ENCODE results near the gene ATF1.
"Not testable (repeated sequence)": the region's sequence is repeated elsewhere in the genome, so short reads cannot be mapped to it uniquely, and the experiment has no call there.

Gene ATF1

GRCh38 chr12:50768391-50768790 is 4.5 kb downstream of the ATF1 start:
- H3K9me3 ChIP-seq (ENCODE audit: low read length): peaks cover 6% of the 10 kb centered on the region
- no peak overlapping the region for H3K4me3 ChIP-seq (ENCODE audit: low read depth, low read length, poor library complexity, severe bottlenecking)
- no peaks in the 10 kb centered on the region for H3K9me2 ChIP-seq (ENCODE audit: low read depth, low read length)
- H3K4me2 ChIP-seq (ENCODE audit: low read length): no peak overlapping the region
- no peak for TF ChIP-seq EZH2 (IDR thresholded peaks at IDR 0.05; ENCODE audit: borderline replicate concordance, low read length)
- TF ChIP-seq, protein P1, sequence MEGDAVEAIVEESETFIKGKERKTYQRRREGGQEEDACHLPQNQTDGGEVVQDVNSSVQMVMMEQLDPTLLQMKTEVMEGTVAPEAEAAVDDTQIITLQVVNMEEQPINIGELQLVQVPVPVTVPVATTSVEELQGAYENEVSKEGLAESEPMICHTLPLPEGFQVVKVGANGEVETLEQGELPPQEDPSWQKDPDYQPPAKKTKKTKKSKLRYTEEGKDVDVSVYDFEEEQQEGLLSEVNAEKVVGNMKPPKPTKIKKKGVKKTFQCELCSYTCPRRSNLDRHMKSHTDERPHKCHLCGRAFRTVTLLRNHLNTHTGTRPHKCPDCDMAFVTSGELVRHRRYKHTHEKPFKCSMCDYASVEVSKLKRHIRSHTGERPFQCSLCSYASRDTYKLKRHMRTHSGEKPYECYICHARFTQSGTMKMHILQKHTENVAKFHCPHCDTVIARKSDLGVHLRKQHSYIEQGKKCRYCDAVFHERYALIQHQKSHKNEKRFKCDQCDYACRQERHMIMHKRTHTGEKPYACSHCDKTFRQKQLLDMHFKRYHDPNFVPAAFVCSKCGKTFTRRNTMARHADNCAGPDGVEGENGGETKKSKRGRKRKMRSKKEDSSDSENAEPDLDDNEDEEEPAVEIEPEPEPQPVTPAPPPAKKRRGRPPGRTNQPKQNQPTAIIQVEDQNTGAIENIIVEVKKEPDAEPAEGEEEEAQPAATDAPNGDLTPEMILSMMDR (IDR thresholded peaks at IDR 0.05; ENCODE audit: low read length): no peak
- no peak overlapping the region for H2AFZ ChIP-seq (ENCODE audit: low read length)
- no peak overlapping the region for H3K27ac ChIP-seq (ENCODE audit: low read depth, low read length, poor library complexity, severe bottlenecking)
- no peaks in the 10 kb centered on the region for H4K20me1 ChIP-seq (ENCODE audit: insufficient read depth, low read length)
- peaks cover 11% of the 10 kb centered on the region for H3K4me1 ChIP-seq (ENCODE audit: insufficient read depth, low read length, severe bottlenecking)
- H3F3A ChIP-seq (ENCODE audit: insufficient read depth, low read length): no peaks in the 10 kb centered on the region
- no peaks in the 10 kb centered on the region for H3K27me3 ChIP-seq (ENCODE audit: insufficient read depth, low read length)
- H3K9ac ChIP-seq (ENCODE audit: low read length): no peak overlapping the region
- peaks cover 34% of the 10 kb centered on the region for H3K36me3 ChIP-seq (ENCODE audit: insufficient read depth, low read length)
- H3K79me2 ChIP-seq (ENCODE audit: insufficient read depth, low read length): peaks cover 36% of the 10 kb centered on the region

- H3K79me2 ChIP-seq (ENCODE audit: insufficient read depth, low read length): peaks cover 36% of the 10 kb centered on the region
- H3K4me3 ChIP-seq (ENCODE audit: low read depth, low read length, poor library complexity, severe bottlenecking); H3K9me3 ChIP-seq (ENCODE audit: low read length): not testable (repeated sequence)
Measured at GRCh38 chr12:50768813-50769212, 4.9 kb downstream of the ATF1 start.

GRCh38 chr12:50771409-50771808 is 7.5 kb downstream of the ATF1 start:
- peaks cover 34% of the 10 kb centered on the region for H3K36me3 ChIP-seq (ENCODE audit: insufficient read depth, low read length)
- no peak overlapping the region for H3K9ac ChIP-seq (ENCODE audit: low read length)
- H3F3A ChIP-seq (ENCODE audit: insufficient read depth, low read length): no peaks in the 10 kb centered on the region
- no peak overlapping the region for H3K4me3 ChIP-seq (ENCODE audit: low read depth, low read length, poor library complexity, severe bottlenecking)
- H3K79me2 ChIP-seq (ENCODE audit: insufficient read depth, low read length): peaks cover 34% of the 10 kb centered on the region
- H3K27me3 ChIP-seq (ENCODE audit: insufficient read depth, low read length): no peaks in the 10 kb centered on the region
- TF ChIP-seq EZH2 (IDR thresholded peaks at IDR 0.05; ENCODE audit: borderline replicate concordance, low read length): no peak
- TF ChIP-seq, protein P1 (IDR thresholded peaks at IDR 0.05; ENCODE audit: low read length): no peak
- no peak overlapping the region for H3K27ac ChIP-seq (ENCODE audit: low read depth, low read length, poor library complexity, severe bottlenecking)
- no peak overlapping the region for H3K4me2 ChIP-seq (ENCODE audit: low read length)
- peaks cover 6% of the 10 kb centered on the region for H3K9me3 ChIP-seq (ENCODE audit: low read length)
- no peak overlapping the region for H2AFZ ChIP-seq (ENCODE audit: low read length)
- no peaks in the 10 kb centered on the region for H4K20me1 ChIP-seq (ENCODE audit: insufficient read depth, low read length)
- H3K4me1 ChIP-seq (ENCODE audit: insufficient read depth, low read length, severe bottlenecking): no peaks in the 10 kb centered on the region
- no peaks in the 10 kb centered on the region for H3K9me2 ChIP-seq (ENCODE audit: low read depth, low read length)

More at GRCh38 chr12:50768813-50769212, 4.9 kb downstream of the ATF1 start:
- H3K4me1 ChIP-seq (ENCODE audit: insufficient read depth, low read length, severe bottlenecking); H2AFZ ChIP-seq (ENCODE audit: low read length); H3F3A ChIP-seq (ENCODE audit: insufficient read depth, low read length); H3K9ac ChIP-seq (ENCODE audit: low read length); H3K9me2 ChIP-seq (ENCODE audit: low read depth, low read length); H3K27ac ChIP-seq (ENCODE audit: low read depth, low read length, poor library complexity, severe bottlenecking); H3K4me2 ChIP-seq (ENCODE audit: low read length); H3K27me3 ChIP-seq (ENCODE audit: insufficient read depth, low read length); H4K20me1 ChIP-seq (ENCODE audit: insufficient read depth, low read length): not testable (repeated sequence)
- peaks cover 34% of the 10 kb centered on the region for H3K36me3 ChIP-seq (ENCODE audit: insufficient read depth, low read length)

- Histone ChIP-seq H3K9ac (ENCODE audit: low read length) (no peak overlapping the region), H3K4me3 (ENCODE audit: low read depth, low read length, poor library complexity, severe bottlenecking) (no peak overlapping the region), H3K36me3 (ENCODE audit: insufficient read depth, low read length) (peaks cover 34% of the 10 kb centered on the region), H3K9me2 (ENCODE audit: low read depth, low read length) (no peaks in the 10 kb centered on the region), H2AFZ (ENCODE audit: low read length) (no peak overlapping the region), H4K20me1 (ENCODE audit: insufficient read depth, low read length) (no peaks in the 10 kb centered on the region), H3K79me2 (ENCODE audit: insufficient read depth, low read length) (peaks cover 29% of the 10 kb centered on the region), H3K4me1 (ENCODE audit: insufficient read depth, low read length, severe bottlenecking) (no peaks in the 10 kb centered on the region), H3K27ac (ENCODE audit: low read depth, low read length, poor library complexity, severe bottlenecking) (no peak overlapping the region), H3K9me3 (ENCODE audit: low read length) (peaks cover 6% of the 10 kb centered on the region), H3F3A (ENCODE audit: insufficient read depth, low read length) (no peaks in the 10 kb centered on the region), H3K27me3 (ENCODE audit: insufficient read depth, low read length) (no peaks in the 10 kb centered on the region), H3K4me2 (ENCODE audit: low read length) (no peak overlapping the region)
- TF ChIP-seq, protein P1 (IDR thresholded peaks at IDR 0.05; ENCODE audit: low read length): no peak
- TF ChIP-seq EZH2 (IDR thresholded peaks at IDR 0.05; ENCODE audit: borderline replicate concordance, low read length): no peak
Measured at GRCh38 chr12:50772470-50772869, 8.6 kb downstream of the ATF1 start.

All from OCI-LY1 (cell line).